OCI-LY1 (cell line): Measurements from ENCODE around the gene C7.

ENCODE experiments used
- H2AFZ ChIP-seq: fragments of 200-600 bp; sonication (generic), shearing (Covaris generic); 2 replicates; pipeline ENCODE4 v1.6.0; 2014; ENCODE audit warnings: antibody characterized with exemption, mild to moderate bottlenecking, low read length
- H3F3A ChIP-seq: fragments of 200-600 bp; sonication (generic), shearing (Covaris generic); 2 replicates; pipeline ENCODE4 v1.6.0; 2014; ENCODE audit warnings: mild to moderate bottlenecking, antibody characterized with exemption, low read length, moderate library complexity; ENCODE audit not compliant: insufficient read depth
- H3K27ac ChIP-seq: fragments of 200-600 bp; sonication (generic); 2 replicates; pipeline ENCODE4 v1.5.1; 2014; ENCODE audit warnings: low read length, mixed run types, mild to moderate bottlenecking, low read depth; ENCODE audit not compliant: poor library complexity, severe bottlenecking
- H3K27me3 ChIP-seq: fragments of 200-600 bp; sonication (generic); 2 replicates; pipeline ENCODE4 v1.6.0; 2014; ENCODE audit warnings: antibody characterized with exemption, mild to moderate bottlenecking, low read length, moderate library complexity; ENCODE audit not compliant: insufficient read depth
- H3K36me3 ChIP-seq: fragments of 200-600 bp; sonication (generic); 2 replicates; pipeline ENCODE4 v1.6.1; 2014; ENCODE audit warnings: mild to moderate bottlenecking, antibody characterized with exemption, low read length, moderate library complexity, mixed read lengths; ENCODE audit not compliant: insufficient read depth
- H3K4me1 ChIP-seq: fragments of 200-600 bp; sonication (generic); 2 replicates; pipeline ENCODE4 v1.5.1; 2014; ENCODE audit warnings: mild to moderate bottlenecking, low read length, moderate library complexity; ENCODE audit not compliant: insufficient read depth, severe bottlenecking
- H3K4me2 ChIP-seq: fragments of 200-600 bp; sonication (generic), shearing (Covaris generic); 2 replicates; pipeline ENCODE4 v1.6.1; 2014; ENCODE audit warnings: low read length
- H3K4me3 ChIP-seq: fragments of 200-600 bp; sonication (generic); 2 replicates; pipeline ENCODE4 v1.5.1; 2014; ENCODE audit warnings: low read length, low read depth, mild to moderate bottlenecking, mixed read lengths; ENCODE audit not compliant: poor library complexity, severe bottlenecking
- H3K79me2 ChIP-seq: fragments of 200-600 bp; shearing (Covaris generic); 2 replicates; pipeline ENCODE4 v1.6.1; 2016; ENCODE audit warnings: mixed run types, low read length, mixed read lengths; ENCODE audit not compliant: insufficient read depth
- H3K9ac ChIP-seq: fragments of 200-600 bp; sonication (generic), shearing (Covaris generic); 2 replicates; pipeline ENCODE4 v1.6.1; 2014; ENCODE audit warnings: mild to moderate bottlenecking, low read length, mixed read lengths
- H3K9me2 ChIP-seq: fragments of 200-600 bp; sonication (generic), shearing (Covaris generic); 2 replicates; pipeline ENCODE4 v1.6.1; 2014; ENCODE audit warnings: low read depth, mild to moderate bottlenecking, low read length, mixed read lengths
- H3K9me3 ChIP-seq: fragments of 200-600 bp; shearing (Covaris generic); 2 replicates; pipeline ENCODE4 v1.6.1; 2014; ENCODE audit warnings: low read length, mixed read lengths
- H4K20me1 ChIP-seq: fragments of 200-600 bp; sonication (generic), shearing (Covaris generic); 2 replicates; pipeline ENCODE4 v1.6.0; 2016; ENCODE audit warnings: mild to moderate bottlenecking, low read length; ENCODE audit not compliant: insufficient read depth
- CTCF ChIP-seq: fragments of 200-600 bp; sonication (generic), shearing (Covaris generic); IDR thresholded peaks from 2 replicates; pipeline ENCODE4 v1.5.1; 2017; ENCODE audit warnings: mild to moderate bottlenecking, antibody characterized with exemption, low read length, moderate library complexity, mixed read lengths
- EZH2 ChIP-seq: fragments of 200-600 bp; sonication (generic), shearing (Covaris generic); IDR thresholded peaks from 2 replicates; pipeline ENCODE4 v1.8.0; 2017; ENCODE audit warnings: borderline replicate concordance, mixed run types, mild to moderate bottlenecking, antibody characterized with exemption, low read length, moderate library complexity, mixed read lengths

Gene C7

GRCh38 chr5:40976041-40976440 is 66.7 kb downstream of the C7 start:
- H3K9me3 ChIP-seq = no peaks in the 10 kb centered on the region

GRCh38 chr5:40976836-40977235 is 67.5 kb downstream of the C7 start:
- no peak overlapping the region for H3K9ac ChIP-seq
- no peak overlapping the region for H3K27ac ChIP-seq
- H2AFZ ChIP-seq = no peak overlapping the region
- no peaks in the 10 kb centered on the region for H4K20me1 ChIP-seq
- no peaks in the 10 kb centered on the region for H3K79me2 ChIP-seq
- H3F3A ChIP-seq = no peaks in the 10 kb centered on the region
- no peaks in the 10 kb centered on the region for H3K4me1 ChIP-seq
- no peak for TF ChIP-seq CTCF
- no peak for TF ChIP-seq EZH2
- H3K9me2 ChIP-seq = no peaks in the 10 kb centered on the region
- H3K9me3 ChIP-seq = no peaks in the 10 kb centered on the region
- no peak overlapping the region for H3K4me3 ChIP-seq
- no peak overlapping the region for H3K4me2 ChIP-seq
- no peaks in the 10 kb centered on the region for H3K27me3 ChIP-seq
- H3K36me3 ChIP-seq = no peaks in the 10 kb centered on the region

More at GRCh38 chr5:40976041-40976440, 66.7 kb downstream of the C7 start:
- H4K20me1 ChIP-seq = no peaks in the 10 kb centered on the region
- no peaks in the 10 kb centered on the region for H3F3A ChIP-seq
- H3K79me2 ChIP-seq = no peaks in the 10 kb centered on the region
- no peaks in the 10 kb centered on the region for H3K36me3 ChIP-seq
- no peaks in the 10 kb centered on the region for H3K4me1 ChIP-seq
- no peak overlapping the region for H2AFZ ChIP-seq
- no peak overlapping the region for H3K4me3 ChIP-seq
- no peak overlapping the region for H3K27ac ChIP-seq
- no peak overlapping the region for H3K9ac ChIP-seq
- no peaks in the 10 kb centered on the region for H3K9me2 ChIP-seq
- H3K4me2 ChIP-seq = no peak overlapping the region
- TF ChIP-seq CTCF (no peak), EZH2 (no peak)
- H3K27me3 ChIP-seq = no peaks in the 10 kb centered on the region

- no peak overlapping the region for H3K27ac ChIP-seq
- H3K27me3 ChIP-seq = no peaks in the 10 kb centered on the region
- no peaks in the 10 kb centered on the region for H3K9me2 ChIP-seq
- no peak overlapping the region for H3K9ac ChIP-seq
- TF ChIP-seq CTCF = no peak
- TF ChIP-seq EZH2 = no peak
- no peak overlapping the region for H2AFZ ChIP-seq
- H3K4me1 ChIP-seq = no peaks in the 10 kb centered on the region
- H3K9me3 ChIP-seq = no peaks in the 10 kb centered on the region
- H3K36me3 ChIP-seq = no peaks in the 10 kb centered on the region
- no peak overlapping the region for H3K4me3 ChIP-seq
- no peak overlapping the region for H3K4me2 ChIP-seq
- no peaks in the 10 kb centered on the region for H3K79me2 ChIP-seq
- no peaks in the 10 kb centered on the region for H3F3A ChIP-seq
- H4K20me1 ChIP-seq = no peaks in the 10 kb centered on the region
Observed at GRCh38 chr5:40981420-40981819, 72.1 kb downstream of the C7 start.
